Measurements from ENCODE around the gene ENO2.
"Not testable (repeated sequence)": the region's sequence is repeated elsewhere in the genome, so short reads cannot be mapped to it uniquely, and the experiment has no call there.

ENO2 gene

GRCh38 chr12:6914246-6914946 is at the start of gene ENO2:
ENO2 (plus strand) TSS chr12:6914580; CDS start chr12:6915833, 1,253 bp downstream.
- peak; percentile 86 for DNase-seq (ENCODE audit: low spot score)

GRCh38 chr12:6865307-6865706 is 49.1 kb upstream of the ENO2 start:
- not testable (repeated sequence) for DNase-seq (ENCODE audit: low spot score)

- DNase-seq (ENCODE audit: low spot score) = no peak
Observed at GRCh38 chr12:6866163-6866919, 48.0 kb upstream of the ENO2 start.

GRCh38 chr12:6866920-6867412 is 47.4 kb upstream of the ENO2 start:
- DNase-seq (ENCODE audit: low spot score) = no peak

GRCh38 chr12:6867413-6868210 is 46.8 kb upstream of the ENO2 start, which contains the start of gene TPI1:
TPI1 (plus strand) TSS chr12:6867531; CDS start chr12:6867567, 36 bp downstream.
- peak; percentile 83 for DNase-seq (ENCODE audit: low spot score)

GRCh38 chr12:6868211-6869048 is 46.0 kb upstream of the ENO2 start:
- DNase-seq (ENCODE audit: low spot score) = no peak

GRCh38 chr12:6869049-6870021 is 45.0 kb upstream of the ENO2 start:
- peak; percentile 84 for DNase-seq (ENCODE audit: low spot score)

GRCh38 chr12:6870304-6870703 is 44.1 kb upstream of the ENO2 start:
- not testable (repeated sequence) for DNase-seq (ENCODE audit: low spot score)

- no peak for DNase-seq (ENCODE audit: low spot score)
Observed at GRCh38 chr12:6871052-6871957, 43.1 kb upstream of the ENO2 start.

GRCh38 chr12:6872073-6873048 is 42.0 kb upstream of the ENO2 start:
- peak; percentile 77 for DNase-seq (ENCODE audit: low spot score)

GRCh38 chr12:6873094-6874014 is 41.0 kb upstream of the ENO2 start, which contains the start of gene SPSB2:
SPSB2 (minus strand) TSS chr12:6873303; CDS start chr12:6872901, 402 bp downstream.
- DNase-seq (ENCODE audit: low spot score) = peak; percentile 98

- DNase-seq (ENCODE audit: low spot score) = not testable (repeated sequence)
Observed at GRCh38 chr12:6874015-6874368, 40.4 kb upstream of the ENO2 start.

GRCh38 chr12:6879824-6880223 is 34.6 kb upstream of the ENO2 start:
- not testable (repeated sequence) for DNase-seq (ENCODE audit: low spot score)

GRCh38 chr12:6883252-6883651 is 31.1 kb upstream of the ENO2 start:
- no peak for DNase-seq (ENCODE audit: low spot score)

GRCh38 chr12:6883683-6884082 is 30.7 kb upstream of the ENO2 start:
- no peak for DNase-seq (ENCODE audit: low spot score)

- no peak for DNase-seq (ENCODE audit: low spot score)
Observed at GRCh38 chr12:6884539-6884938, 29.8 kb upstream of the ENO2 start.
